Bladder microvascular endothelial cell (primary cell): ENCODE data around the gene SIRT5. TPM values are rescaled to one million over a fixed set of nuclear protein-coding genes. Genes with fewer than 3 reads are reported as not detected.

Source experiments
- total RNA-seq: library from RNA; depleted of rRNA; stranded (reverse); fragments of >200 nt; gene quantifications from 2 replicates; pipeline ENCODE4 v1.2.3, GENCODE V29; 2014

The SIRT5 gene
- total RNA-seq = 7.1 and 8.2 TPM in 2 replicates

DNA sequence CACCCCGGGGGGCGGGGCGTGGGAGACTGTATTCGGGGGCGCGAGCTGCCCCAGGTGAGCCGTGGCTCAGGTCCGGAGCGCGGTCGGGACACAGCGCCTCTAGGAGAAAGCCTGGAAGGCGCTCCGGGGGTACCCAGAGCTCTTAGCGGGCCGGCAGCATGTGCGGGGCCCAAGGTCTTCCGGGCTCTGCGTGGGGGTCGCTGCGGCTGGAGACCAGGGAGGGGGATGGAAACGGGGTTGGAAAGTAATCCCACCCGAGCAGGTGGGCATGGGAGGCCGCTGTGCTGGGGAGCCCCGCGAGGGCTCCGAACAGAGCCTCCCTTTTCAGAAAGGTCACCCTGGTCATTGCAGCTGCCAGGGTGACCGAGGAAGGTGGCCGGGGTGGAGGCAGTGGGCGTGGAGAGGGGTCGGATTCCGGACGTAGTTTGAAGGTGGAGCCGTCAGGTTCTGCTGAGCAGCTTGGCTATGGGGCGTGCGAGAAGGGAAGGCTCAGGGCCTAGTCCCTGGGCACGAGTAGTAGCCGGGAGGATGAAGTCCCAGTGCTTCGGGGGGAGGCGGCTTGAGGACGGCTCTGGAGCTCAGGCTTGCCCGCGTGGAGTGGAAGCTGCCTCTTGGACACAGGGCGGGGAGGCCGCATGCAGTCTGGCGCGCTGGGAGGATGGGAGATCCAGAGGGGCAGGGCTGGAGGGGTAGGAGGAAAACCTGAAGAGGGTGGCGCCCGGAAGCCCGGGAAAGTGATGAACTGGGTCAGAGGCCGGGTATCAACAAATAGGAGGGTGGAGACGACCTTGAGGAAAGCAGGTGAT is at the start of gene SIRT5:
TSS of gene SIRT5 (plus strand) at position 31 of the 806 bp plus-strand sequence. CDS start 9,510 bp downstream, outside the sequence.

DNA sequence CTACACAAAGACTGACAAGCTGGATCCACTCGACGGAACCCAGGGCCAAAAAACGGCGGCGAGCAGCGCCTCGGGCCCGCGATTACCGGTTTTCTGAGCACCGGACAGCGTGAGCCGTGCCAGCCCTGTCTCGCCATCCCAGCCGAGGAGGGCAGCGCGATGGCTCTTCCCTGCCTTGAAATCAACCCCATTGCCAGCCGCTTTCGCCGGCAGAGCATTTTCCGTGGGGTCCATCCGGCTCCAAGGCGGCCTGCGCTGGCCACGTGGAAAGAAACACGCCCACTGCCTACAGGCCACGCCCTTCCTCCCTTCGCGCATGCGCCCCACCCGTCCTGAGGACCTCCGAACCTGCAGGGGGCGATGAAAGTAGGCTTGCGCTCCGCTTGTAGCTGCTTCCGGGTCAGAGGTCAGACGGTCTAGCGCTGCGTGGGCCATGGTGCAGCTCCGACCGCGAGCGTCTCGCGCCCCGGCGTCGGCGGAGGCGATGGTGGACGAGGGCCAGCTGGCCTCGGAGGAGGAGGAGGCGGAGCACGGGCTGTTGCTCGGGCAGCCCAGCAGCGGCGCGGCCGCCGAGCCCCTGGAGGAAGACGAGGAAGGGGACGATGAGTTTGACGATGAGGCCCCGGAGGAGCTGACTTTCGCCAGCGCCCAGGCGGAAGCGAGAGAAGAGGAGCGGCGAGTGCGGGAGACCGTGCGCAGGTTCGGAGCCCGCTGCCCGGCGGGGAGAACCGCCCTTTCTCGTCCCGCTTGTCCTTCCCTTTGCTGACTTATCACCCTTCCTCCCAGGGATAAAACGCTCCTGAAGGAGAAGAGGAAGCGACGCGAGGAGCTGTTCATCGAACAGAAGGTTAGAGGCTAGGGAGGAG is 40.8 kb downstream of the SIRT5 start, which contains the start of gene NOL7:
TSS of gene NOL7 (plus strand) at position 410 of the 866 bp plus-strand sequence. CDS start at position 434, 24 bp downstream.

Other genes with a start within 250 kb of the SIRT5 start
- gene TBC1D7, start 246.1 kb upstream of the SIRT5 start, total RNA-seq = 13.0 and 22.8 TPM in 2 replicates
- 31.6 and 35.3 TPM in 2 replicates for gene GFOD1, start 87.0 kb upstream of the SIRT5 start, total RNA-seq
- 47.6 and 59.7 TPM in 2 replicates for gene NOL7, start 40.7 kb downstream of the SIRT5 start, total RNA-seq
- 17.6 and 40.2 TPM in 2 replicates for gene RANBP9, start 137.2 kb downstream of the SIRT5 start, total RNA-seq
- 7.3 and 7.4 TPM in 2 replicates for gene MCUR1, start 240.0 kb downstream of the SIRT5 start, total RNA-seq